Body of pancreas (tissue), 4 donors: ENCODE results near the gene INTS13. TPM values are rescaled to one million over a fixed set of nuclear protein-coding genes. Genes with fewer than 3 reads are reported as not detected.

Source experiments
- ATAC-seq: fragments of 150-250 bp; one replicate; pipeline ENCODE4 v1.9.1; 2016
- DNase-seq, 4 donors: peaks; one replicate each; pipeline ENCODE4 v3.0.0-alpha.2; 2019
- H3K27ac ChIP-seq, 4 donors: fragments of 200-600 bp; sonication (generic); 1 replicate in 3 of 4; 2 replicates in 1 of 4; pipeline versions ENCODE4 v1.5.1 to v1.6.1; 2016 to 2019; ENCODE audit warnings: mild to moderate bottlenecking in 1 of 4, mixed read lengths in 1 of 4, moderate library complexity in 1 of 4
- H3K27me3 ChIP-seq, 2 donors: fragments of 200-600 bp; sonication (generic); one replicate each; pipeline ENCODE4 v1.6.0; 2016; ENCODE audit warnings: mild to moderate bottlenecking in 1 of 2
- H3K36me3 ChIP-seq, 2 donors: fragments of 200-600 bp; sonication (generic); replicated peaks in 1 of 2; 2 replicates each; pipeline ENCODE4 v1.5.1; 2016; ENCODE audit warnings: low read depth in 2 of 2; ENCODE audit not compliant: insufficient read depth in 1 of 2
- H3K4me1 ChIP-seq: fragments of 200-600 bp; sonication (generic); one replicate; pipeline ENCODE4 v1.6.0; 2016
- H3K4me3 ChIP-seq, 2 donors: fragments of 200-600 bp; sonication (generic); 1 replicate in 1 of 2; 2 replicates in 1 of 2; pipeline ENCODE4 v1.5.1; 2016 to 2019
- H3K9me3 ChIP-seq, 3 donors: fragments of 200-600 bp; sonication (generic); 1 replicate in 2 of 3; 2 replicates in 1 of 3; pipeline ENCODE4 v1.5.1; 2016
- POLR2A ChIP-seq, 3 donors: fragments of 450-650 bp; IDR thresholded peaks; one replicate each; pipeline ENCODE4 v1.6.1; 2016; ENCODE audit warnings: antibody characterized with exemption in 3 of 3, mild to moderate bottlenecking in 2 of 3
- WGBS, 2 donors: methylation state at CpG; one replicate each; pipeline ENCODE4 v1.1.5; 2017; 5-methylcytosine and 5-hydroxymethylcytosine counted together
- intact Hi-C: fragments of 100-400 bp; cut with DNase I; formaldehyde crosslinking; loops from one replicate; pipeline ENCODE4 v1.15.1; 2023
- total RNA-seq, 2 donors: library from RNA; depleted of rRNA; stranded (reverse); fragments of >200 nt; gene quantifications; one replicate each; pipeline ENCODE4 v1.1.0, GENCODE V29; 2016
- TF ChIP-seq, protein P1 (sequence below), 7 experiments: fragments of 450-650 bp in 4 of 7; fragments of 200-600 bp in 3 of 7; sonication (generic) in 3 of 7; IDR thresholded peaks; one replicate each; pipeline ENCODE4 v1.5.1; 2016 to 2019; ENCODE audit warnings: antibody characterized with exemption in 7 of 7

Gene INTS13
- total RNA-seq, 2 donors from 2014 or later: 12.9 to 13.0 TPM

GRCh38 chr12:26872625-26873024 lies 65.2 kb downstream of the INTS13 start:
- intact Hi-C loops: no loop called here
- 71 to 80% methylated on average over 1 of the region's 1 CpG for WGBS, 2 donors
- Histone ChIP-seq H3K27me3 (no peaks in the 10 kb centered on the region), H3K27ac (no peak overlapping the region), H3K9me3 (no peaks in the 10 kb centered on the region), H3K4me1 (peaks cover 42% of the 10 kb centered on the region), H3K4me3 (no peak overlapping the region), H3K36me3 (no peaks in the 10 kb centered on the region)
- ATAC-seq: no peak
- TF ChIP-seq, protein P1, sequence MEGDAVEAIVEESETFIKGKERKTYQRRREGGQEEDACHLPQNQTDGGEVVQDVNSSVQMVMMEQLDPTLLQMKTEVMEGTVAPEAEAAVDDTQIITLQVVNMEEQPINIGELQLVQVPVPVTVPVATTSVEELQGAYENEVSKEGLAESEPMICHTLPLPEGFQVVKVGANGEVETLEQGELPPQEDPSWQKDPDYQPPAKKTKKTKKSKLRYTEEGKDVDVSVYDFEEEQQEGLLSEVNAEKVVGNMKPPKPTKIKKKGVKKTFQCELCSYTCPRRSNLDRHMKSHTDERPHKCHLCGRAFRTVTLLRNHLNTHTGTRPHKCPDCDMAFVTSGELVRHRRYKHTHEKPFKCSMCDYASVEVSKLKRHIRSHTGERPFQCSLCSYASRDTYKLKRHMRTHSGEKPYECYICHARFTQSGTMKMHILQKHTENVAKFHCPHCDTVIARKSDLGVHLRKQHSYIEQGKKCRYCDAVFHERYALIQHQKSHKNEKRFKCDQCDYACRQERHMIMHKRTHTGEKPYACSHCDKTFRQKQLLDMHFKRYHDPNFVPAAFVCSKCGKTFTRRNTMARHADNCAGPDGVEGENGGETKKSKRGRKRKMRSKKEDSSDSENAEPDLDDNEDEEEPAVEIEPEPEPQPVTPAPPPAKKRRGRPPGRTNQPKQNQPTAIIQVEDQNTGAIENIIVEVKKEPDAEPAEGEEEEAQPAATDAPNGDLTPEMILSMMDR (IDR thresholded peaks at IDR 0.05): no peak
- TF ChIP-seq POLR2A (IDR thresholded peaks at IDR 0.05): no peak
- DNase-seq: no peak

GRCh38 chr12:26871985-26872384 lies 65.8 kb downstream of the INTS13 start:
- Histone ChIP-seq H3K36me3 (no peaks in the 10 kb centered on the region), H3K27me3 (no peaks in the 10 kb centered on the region), H3K4me1 (peaks cover 46% of the 10 kb centered on the region), H3K9me3 (no peaks in the 10 kb centered on the region), H3K27ac (peak overlapping the region in 3 of 4 donors; percentile 7 to 88 (median 87)), H3K4me3 (no peak overlapping the region)
- ATAC-seq (no peak), DNase-seq (no peak)
- TF ChIP-seq POLR2A (IDR thresholded peaks at IDR 0.05): no peak
- TF ChIP-seq, protein P1 (IDR thresholded peaks at IDR 0.05): no peak
- WGBS, 2 donors: 57 to 67% methylated on average over 2 of the region's 2 CpGs
- intact Hi-C loops: no loop called here

GRCh38 chr12:26870491-26871419 lies 67.0 kb downstream of the INTS13 start:
- H3K4me1 ChIP-seq: peaks cover 56% of the 10 kb centered on the region
- H3K9me3 ChIP-seq: no peaks in the 10 kb centered on the region
- H3K27ac ChIP-seq: peak overlapping the region; percentile 81 to 88 (median 86)
- intact Hi-C loops: no loop called here
- no peaks in the 10 kb centered on the region for H3K36me3 ChIP-seq
- peak; percentile 92 for ATAC-seq
- DNase-seq: peak; percentile 94 to 96 (median 95)
- TF ChIP-seq, protein P1 (IDR thresholded peaks at IDR 0.05): no peak
- peak in 2 of 3 donors; percentile 20 to 25 for TF ChIP-seq POLR2A (IDR thresholded peaks at IDR 0.05)
- 9 to 14% methylated on average over 11 of the region's 11 CpGs for WGBS, 2 donors
- H3K4me3 ChIP-seq: no peak overlapping the region
- H3K27me3 ChIP-seq: no peaks in the 10 kb centered on the region

DNA sequence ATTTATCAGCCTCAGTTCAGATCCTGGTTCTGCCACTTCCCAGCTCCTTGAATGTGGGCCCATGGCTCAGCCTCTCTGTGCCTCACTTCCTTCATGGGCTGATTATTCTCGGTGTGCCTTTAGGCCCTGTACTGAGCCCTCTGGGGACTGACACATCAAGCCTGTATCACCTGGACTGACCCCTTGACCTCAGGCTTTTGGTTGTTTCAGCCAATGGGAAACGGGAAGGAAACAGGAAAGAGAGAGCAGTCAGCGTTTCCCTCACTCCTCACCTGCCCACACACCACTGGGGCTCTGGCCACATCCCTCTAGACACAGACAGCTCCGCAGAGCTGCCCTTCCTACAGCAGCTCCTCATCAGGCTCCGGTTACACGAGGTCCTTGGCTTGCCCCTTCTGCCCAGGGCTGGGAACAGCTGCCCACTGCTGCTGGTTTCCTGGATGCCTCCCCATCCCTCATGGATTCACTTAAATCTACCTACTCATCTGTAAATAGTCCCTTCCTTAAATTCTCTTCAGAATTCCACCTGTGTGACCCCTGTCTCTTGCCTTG lies 67.8 kb downstream of the INTS13 start:
- Histone ChIP-seq H3K27ac (peak overlapping the region; percentile 81 to 88 (median 86)), H3K27me3 (no peaks in the 10 kb centered on the region), H3K36me3 (no peaks in the 10 kb centered on the region), H3K4me1 (peaks cover 56% of the 10 kb centered on the region), H3K9me3 (no peaks in the 10 kb centered on the region), H3K4me3 (no peak overlapping the region)
- ATAC-seq: no peak
- peak in 2 of 4 donors; percentile 13 to 20 for DNase-seq
- WGBS, 2 donors: 63 to 67% methylated on average over 6 of the region's 6 CpGs
- no peak for TF ChIP-seq POLR2A (IDR thresholded peaks at IDR 0.05)
- TF ChIP-seq, protein P1 (IDR thresholded peaks at IDR 0.05): no peak
- intact Hi-C loops: no loop called here
